NOMO-1 (cell line): ENCODE data around the gene CPPED1.
"Not testable (repeated sequence)": the region's sequence is repeated elsewhere in the genome, so short reads cannot be mapped to it uniquely, and the experiment has no call there.

ENCODE experiments used
- DNase-seq, 2 experiments: peaks; one replicate each; lab custom pipeline; 2025; ENCODE audit not compliant: unreplicated experiment in 2 of 2; lab: John Stamatoyannopoulos, UW

The CPPED1 gene

DNA sequence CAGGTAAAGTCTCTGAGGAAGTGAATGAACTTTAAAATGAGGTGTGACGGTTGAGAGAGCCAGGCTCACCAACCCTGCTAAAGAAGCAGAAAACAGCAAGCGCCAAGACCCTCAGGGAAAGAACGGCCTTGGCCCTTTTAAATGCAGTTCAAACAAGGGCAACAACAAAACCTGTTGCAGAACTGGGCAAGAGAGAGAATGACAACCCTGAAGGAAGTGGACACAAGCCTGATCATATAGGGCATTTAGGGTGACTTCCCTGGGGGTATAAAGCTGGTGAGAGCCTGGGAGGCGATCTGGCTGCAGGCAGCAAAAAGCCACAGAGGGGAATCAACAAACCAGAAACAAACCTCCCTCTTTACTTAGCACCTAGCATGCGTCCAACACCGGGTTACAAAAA, 1.0 kb downstream of the CPPED1 start:
- DNase-seq: no peak

DNA sequence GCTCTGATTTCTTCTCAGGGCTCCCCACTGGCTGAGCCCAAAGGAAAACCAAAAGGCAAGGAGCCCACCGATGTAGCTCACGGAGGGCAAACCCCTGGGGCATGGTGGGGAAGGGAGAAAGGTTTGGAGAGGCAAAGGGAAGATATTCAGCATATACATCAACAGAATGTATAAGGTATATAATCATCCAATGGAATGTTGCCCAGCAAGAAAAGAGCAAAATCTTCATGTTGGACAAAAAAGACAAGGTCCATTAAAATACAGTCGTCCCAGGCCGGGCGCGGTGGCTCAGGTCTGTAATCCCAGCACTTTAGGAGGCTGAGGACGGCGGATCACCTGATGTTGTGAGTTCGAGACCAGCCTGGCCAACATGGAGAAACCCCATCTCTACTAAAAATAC, 1.6 kb downstream of the CPPED1 start:
- DNase-seq: no peak

DNA sequence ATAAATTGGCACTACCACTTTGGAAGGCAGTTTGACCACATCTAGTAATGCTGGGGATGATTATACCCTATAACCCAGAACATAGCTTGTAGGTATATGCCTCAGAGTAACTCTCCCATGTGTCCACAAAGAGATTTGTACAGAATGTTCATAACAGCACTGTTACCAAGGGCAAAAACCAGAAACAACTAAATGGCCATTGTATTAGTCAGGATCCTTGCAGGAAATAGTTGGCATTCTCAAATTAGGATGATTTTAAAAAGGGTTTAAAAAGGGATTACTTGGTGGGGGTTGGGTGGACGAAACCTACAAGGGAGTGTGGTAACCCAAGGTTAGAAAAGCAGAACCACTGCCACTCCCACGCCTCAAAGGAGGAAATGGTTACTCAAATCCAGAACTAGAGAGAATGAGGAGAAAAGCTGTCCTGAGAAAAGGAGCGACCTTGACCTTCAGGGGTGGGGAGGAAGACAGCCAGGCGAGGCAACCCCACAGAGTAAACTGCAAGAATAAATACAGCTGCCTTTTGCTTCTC, 2.1 kb downstream of the CPPED1 start:
- peak; percentile 72 to 90 for DNase-seq

DNA sequence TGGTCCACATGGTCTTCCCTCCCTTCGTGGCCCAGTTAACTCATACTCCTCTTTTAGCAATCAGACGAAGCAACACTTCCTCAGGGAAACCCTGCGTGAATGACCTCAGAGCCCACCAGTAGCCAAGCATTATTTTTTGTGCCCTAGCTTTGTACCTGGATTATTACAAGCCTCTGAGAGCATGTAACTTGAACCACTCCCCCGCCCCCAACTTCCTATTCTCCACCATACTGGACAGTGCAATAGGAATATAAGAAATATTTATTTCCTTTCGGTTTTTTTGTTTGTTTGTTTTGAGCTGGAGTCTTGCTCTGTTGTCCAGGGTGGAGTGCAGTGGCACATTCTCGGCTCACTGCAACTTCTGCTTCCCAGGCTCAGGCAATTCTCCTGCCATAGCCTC, 2.9 kb downstream of the CPPED1 start:
- no peak for DNase-seq

- not testable (repeated sequence) for DNase-seq
Measured at GRCh38 chr16:12799996-12800395, 3.7 kb downstream of the CPPED1 start.

DNA sequence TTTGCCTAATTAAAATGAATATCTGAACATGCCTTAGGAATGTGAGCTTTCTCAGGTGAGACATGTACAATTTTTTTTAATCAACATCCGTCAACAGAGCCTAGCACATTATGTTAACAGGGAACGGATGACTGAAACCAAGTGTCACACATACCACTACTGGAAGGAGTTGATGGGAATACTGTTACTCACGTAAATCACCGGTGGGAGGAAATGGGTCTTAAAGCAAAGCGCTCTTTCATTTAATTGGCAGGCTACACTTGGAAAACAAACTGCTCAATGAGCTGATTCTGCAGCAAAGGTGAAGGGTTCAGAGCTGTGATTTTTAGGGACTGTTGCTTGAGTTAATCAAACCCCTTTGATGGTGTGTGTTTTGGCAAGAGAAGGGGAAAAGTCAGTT, 4.8 kb downstream of the CPPED1 start:
- no peak for DNase-seq

DNA sequence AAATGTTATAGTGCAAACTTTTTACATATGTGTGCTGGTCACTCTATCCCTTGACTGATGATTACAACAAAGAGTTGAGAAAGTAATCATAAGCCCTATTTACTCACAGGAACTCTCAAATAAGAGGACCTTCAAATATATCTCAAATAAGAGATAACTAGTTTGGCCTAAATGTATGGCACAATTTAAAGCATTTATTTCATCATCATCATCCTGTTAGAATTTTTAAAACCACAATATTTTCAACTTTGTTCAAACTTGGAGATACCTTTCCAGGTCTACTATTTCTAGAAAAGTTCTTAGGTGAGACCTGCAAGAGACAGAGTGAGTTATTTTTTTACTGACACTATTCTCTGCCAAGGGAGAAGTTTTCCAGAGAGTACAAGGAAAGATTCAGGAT, 5.5 kb downstream of the CPPED1 start:
- DNase-seq: no peak

DNA sequence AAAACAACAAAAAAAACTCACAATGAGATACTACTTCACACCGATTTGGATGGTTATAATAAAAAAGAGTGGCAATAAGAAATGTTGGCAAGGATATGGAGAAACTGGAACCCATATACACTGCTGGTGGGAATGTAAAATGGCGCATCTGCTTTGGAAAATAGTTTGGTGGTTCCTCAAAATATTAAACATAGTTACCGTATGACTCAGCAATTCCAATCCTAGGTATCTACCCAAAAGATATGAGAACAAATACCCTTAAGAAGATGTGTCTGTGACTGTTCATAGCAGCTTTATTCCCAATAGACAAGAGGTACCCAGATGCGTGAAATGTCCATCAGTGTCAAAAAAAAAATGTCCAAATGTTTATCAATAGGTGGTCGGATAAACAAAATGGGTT, 7.2 kb downstream of the CPPED1 start:
- DNase-seq: no peak

DNA sequence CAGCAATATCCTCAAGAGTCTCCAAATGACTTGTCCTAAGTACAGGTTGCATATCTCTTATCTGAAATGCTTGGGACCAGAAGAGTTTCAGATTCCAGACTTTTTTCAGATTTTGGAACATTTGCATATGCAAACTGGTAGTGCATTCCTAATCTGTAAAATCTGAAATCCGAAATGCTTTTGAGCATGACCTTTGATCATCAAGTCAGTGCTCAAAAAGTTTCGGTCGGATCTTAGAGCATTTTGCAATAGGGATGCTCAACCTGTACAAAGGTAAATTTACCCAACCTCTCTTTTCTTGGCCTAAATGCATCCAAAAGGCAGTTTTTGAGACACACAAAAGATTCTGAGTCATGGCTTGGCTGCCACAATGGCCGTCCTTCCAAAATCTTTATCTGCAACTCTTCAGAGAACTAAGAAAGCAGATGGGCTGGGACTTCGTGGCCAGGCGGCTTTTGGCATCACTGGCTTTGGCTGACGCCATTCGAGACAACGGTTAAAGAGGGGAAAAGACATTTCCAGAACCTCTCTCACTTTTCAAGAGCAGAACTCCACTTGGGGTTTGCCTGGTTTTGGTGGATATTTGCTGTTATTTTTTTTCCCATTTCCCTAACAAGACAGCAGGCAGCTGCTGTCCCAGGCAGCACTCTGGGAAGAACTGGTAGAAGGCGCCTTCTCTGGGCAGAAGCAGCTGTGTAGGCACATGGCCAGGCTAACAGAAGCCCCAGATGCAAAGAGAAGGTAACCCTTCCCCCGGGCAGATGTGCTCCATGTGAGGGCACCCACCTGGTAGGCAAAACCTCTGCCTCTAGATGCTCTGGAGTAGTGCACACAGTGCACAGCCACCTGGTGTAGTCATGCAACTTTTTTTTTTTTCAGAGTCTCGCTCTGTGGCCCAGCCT, 8.9 kb downstream of the CPPED1 start:
- no peak for DNase-seq

- DNase-seq: no peak
Measured at GRCh38 chr16:12793865-12794240, 9.8 kb downstream of the CPPED1 start.

DNA sequence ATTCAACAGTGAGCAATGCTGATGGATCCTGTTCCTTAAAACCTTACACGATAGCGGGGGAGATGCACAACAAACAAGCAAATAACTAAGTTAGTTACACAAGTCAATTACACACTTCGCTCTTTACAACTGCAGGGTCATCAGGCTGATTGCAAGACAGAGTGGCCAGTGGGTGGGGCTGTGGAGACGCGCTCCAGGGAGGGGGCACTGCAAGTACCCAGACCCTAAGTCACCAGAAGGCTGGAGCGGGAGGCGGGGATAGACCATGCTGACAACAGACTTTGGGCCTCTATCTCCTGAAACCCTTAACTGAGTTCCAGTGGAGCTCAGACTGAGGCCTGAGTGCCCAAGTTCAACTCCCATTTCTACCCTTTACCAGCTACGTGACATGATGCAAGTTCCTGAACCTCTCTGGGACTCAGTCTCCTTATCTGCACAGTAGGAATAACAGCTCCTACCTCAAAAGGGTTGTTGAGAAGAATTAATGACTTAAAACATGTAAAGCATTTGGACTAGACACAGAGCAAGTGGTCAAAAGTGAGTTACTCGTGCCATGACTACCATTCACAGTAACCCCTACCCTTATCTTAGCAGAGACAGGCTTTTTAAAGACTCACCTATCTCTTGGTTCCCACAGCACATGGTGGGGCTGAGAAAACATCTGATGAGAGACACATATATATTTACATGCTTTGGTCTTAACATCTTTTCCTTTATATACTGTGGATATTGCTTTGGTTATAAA, 10.4 kb downstream of the CPPED1 start:
- no peak for DNase-seq

DNA sequence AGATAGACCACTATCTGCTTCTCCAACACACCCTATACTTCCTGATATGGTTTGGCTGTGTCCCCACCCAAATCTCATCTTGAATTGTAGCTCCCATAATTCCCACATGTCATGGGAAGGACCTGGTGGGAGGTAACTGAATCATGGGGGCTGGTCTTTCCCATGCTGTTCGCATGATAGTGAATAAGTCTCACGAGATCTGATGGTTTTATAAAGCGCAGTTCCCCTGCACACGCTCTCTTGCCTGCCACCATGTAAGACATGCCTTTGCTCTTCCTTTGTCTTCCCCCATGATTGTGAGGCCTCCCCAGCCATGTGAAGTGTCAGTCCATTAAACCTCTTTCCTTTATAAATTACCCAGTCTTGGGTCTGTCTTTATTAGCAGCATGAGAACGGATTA, 11.2 kb downstream of the CPPED1 start:
- DNase-seq: not testable (repeated sequence)

GRCh38 chr16:12791340-12791739, 12.3 kb downstream of the CPPED1 start:
- DNase-seq: no peak

DNA sequence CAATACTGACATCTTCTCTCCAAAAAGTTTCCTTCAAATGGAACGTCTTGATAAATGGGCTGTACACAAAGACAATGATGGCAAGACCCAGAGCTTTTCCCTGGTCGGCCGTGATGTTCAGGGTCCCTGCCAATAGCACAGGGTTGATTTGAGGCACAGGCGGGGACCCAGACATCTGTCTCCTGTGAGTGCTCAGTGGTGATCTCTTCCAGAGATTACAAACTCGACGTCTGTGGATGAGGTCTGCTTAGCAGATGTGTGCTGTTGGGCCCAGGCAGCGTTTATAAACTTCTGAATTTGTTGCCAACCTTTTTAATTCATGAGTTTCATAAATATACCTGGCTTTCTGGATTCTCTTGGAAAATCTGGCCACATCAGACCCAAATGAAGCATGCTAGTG, 14.9 kb downstream of the CPPED1 start:
- no peak for DNase-seq

DNA sequence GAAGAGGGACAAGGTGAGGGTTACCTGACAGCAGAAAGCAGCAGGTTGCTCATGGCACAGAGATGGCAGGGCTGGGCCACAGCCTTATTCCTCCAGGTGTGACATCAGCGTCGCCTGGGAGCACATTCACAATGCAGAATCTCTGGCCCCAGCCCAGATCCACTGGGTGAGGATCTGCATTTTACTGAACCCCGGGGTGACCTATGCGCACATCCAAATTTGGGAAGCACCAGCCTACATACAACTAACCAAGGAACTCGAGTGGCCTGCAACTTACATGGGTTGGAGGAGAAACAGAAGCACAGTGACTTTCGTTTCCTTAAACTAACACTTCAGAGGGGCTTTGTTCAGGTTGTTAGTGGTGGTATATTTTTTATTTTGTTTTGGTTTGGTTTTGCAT, 17.6 kb downstream of the CPPED1 start:
- no peak for DNase-seq

- no peak for DNase-seq
Measured at GRCh38 chr16:12784076-12784475, 19.6 kb downstream of the CPPED1 start.

DNA sequence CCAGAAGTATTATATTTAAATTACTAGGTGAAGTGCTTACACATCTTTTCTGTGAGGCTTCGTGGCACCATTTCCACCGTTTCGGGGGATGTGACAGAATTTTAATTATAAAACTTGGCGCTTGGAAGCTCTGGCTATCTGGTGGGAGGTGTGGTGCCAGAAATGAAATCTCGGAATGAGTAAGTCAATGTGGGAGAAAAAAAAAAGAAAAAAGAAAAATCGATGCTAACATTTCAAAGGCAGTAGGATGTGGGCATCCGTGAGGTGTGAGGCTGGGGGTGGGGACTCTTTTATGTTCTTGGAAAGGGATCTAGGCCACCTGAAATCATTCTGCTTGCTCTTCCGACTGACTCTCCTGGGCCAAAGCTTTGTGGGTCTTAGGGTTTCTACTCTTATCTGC, 21.9 kb downstream of the CPPED1 start:
- DNase-seq: no peak

DNA sequence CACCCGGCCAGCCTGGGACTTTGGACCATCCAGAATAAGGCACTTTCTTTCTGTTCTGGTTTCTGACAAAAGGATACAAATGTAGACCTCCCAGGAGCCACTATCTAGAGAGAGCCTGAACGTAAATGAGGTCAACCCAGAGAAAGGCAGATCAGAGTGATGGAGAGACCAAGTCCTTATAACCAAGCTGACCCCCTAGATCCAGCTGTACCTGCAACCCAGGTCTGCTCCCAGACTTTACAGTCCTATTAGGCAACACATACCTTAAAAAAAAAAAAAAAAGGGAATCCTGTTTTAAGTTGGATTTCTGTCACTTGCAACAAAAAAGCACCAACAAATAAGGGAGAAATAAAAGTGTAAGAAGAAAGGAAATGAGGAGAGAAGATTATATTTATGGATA, 23.2 kb downstream of the CPPED1 start:
- DNase-seq: no peak

DNA sequence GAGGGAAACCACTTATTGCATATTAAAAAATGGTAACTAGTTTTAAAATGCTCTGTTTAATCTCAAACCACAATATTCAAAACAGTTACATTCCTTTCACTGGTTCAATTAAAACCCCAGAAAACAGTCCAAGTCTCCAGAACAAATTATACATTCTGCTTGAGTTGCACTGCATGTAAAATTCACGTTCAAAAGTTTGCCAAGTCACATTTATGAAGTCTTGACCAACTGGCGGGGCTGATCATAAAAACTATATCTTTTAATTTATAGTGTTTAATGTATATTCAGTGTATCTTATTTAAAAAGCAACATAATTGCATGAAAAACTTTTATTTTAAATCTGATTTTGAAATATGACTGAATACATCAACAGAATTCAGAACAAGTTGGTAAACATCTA, 25.0 kb downstream of the CPPED1 start:
- no peak for DNase-seq

GRCh38 chr16:12775656-12776236, 27.9 kb downstream of the CPPED1 start:
- no peak for DNase-seq

DNA sequence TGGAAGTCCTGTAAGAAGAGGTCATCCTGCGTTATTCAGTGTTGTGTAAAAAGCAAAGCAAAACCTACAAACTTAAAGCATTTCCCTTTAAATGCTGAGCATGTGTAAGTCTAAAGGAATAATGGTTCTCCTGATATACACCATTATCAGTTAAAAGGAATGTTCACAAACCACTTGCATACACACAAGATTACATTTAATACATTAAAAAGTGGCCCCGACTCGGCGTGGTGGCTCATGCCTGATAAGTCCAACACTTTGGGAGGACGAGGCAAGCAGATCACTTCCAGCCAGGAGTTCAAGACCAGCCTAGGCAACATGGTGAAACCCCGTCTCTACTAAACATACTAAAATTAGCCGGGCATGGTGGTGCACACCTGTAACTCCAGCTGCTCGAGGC, 30.5 kb downstream of the CPPED1 start:
- DNase-seq: no peak
